Skin epidermis (tissue), 12 donors: ENCODE measurements around the gene COG1.
A peak's percentile ranks its signal among the peaks of the same experiment; 100 is the strongest.

Experiments
- H3K27ac ChIP-seq, 21 experiments: fragments of 200-600 bp; sonication (generic) in 11 of 21; one replicate each; pipeline ENCODE4 v1.5.0; 2020; ENCODE audit warnings: mild to moderate bottlenecking in 3 of 21, inconsistent platforms in 2 of 21, moderate library complexity in 2 of 21
- H3K4me3 ChIP-seq, 7 experiments: fragments of 200-600 bp; sonication (generic) in 2 of 7; one replicate each; pipeline ENCODE4 v1.5.0; 2020; ENCODE audit warnings: inconsistent platforms in 2 of 7, mild to moderate bottlenecking in 2 of 7, moderate library complexity in 1 of 7

COG1 gene

DNA sequence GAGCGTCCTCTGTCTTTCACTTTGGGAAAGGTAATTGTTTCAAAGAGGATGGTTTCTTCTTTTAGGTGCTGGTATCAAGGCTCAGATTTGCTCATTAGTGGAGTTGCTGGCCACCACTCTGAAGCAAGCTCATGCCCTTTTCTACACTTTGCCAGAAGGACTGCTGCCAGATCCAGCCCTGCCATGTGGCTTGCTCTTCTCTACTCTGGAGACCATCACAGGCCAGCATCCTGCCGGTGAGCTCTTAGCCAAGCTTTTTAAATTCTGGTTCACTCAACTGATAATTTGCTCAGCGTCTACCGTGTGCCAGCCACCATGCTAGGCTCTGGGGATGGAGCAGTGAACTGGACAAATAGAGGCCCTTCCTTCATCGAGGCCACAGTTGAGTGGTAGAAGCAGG is 4.3 kb downstream of the COG1 start:
- H3K4me3 ChIP-seq, result no peak overlapping the region
- H3K27ac ChIP-seq, result no peak overlapping the region

DNA sequence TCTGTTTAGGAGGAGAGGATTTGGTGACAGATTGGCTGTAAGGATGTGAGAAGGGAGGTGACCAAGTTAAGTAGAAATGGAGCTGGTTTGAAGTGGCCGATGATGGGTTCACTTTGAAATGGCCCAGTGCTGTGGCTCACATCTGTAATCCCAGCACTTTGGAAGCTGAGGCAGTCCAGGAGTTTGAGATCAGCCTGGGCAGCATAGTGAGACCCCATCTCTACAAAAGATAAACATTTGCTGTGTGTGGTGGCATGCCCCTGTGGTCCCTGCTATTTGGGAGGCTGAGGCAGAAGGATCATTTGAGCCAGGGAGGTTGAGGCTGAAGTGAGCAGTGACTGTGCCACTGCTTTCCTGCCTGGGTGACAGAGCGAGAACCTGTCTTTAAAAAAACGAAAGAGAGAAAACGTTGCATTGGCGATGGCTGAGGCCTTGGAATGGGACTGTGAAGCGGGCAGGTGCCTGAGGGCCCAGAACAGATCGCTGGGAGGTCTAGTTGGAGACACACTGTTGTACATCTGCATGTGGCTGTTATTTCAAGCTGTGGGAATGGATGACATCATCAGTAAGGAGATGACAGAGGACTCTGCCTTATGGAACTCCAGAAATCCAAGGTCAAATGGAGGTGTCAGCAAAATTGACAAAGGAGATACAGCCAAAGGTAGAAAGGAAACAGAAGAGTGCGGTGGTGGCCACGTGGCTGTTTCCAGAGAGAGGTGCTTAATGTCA is 5.5 kb downstream of the COG1 start:
- H3K27ac ChIP-seq, result no peak overlapping the region
- no peak overlapping the region for H3K4me3 ChIP-seq

DNA sequence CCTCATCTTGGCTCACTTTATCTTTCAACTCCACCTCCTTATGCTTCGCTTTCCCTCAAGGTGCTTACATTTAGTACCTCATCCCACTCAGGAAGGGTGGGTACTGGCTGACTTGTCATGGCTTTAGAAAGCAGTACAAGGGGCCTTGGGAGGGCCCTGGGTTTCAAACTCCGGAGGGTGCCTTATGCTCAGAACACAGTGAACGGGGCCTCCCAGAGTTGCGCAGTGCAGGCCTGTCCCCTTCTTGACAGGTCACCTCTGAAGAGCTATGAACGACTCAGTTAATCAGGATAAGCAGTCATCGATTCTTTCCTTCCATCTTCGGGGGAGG is 6.0 kb downstream of the COG1 start:
- no peak overlapping the region for H3K4me3 ChIP-seq
- H3K27ac ChIP-seq, result no peak overlapping the region

DNA sequence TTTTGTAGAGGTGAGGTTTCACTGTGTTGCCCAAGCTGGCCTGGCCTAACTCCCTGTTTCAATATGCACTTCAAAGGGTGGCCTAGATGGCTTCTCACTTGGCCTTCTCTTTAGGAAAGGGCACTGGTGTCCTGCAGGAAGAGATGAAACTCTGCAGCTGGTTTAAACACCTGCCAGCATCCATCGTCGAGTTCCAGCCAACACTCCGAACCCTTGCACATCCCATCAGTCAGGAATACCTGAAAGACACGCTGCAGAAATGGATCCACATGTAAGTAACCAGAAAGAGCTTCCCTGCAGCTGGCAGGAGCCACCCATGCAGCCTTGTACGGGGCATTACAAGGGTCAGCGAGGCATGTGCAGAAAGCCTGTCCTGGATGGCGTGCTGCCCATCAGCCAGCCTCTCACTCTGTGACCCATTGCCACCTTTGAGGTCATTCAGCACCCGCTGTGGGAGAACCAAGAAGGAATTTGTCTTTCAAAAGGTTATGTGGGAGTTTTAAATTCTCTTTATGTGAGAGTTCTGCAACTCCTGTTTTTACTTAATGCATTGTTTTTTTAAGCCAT is 7.0 kb downstream of the COG1 start:
- Histone ChIP-seq H3K27ac (no peak overlapping the region), H3K4me3 (no peak overlapping the region)

DNA sequence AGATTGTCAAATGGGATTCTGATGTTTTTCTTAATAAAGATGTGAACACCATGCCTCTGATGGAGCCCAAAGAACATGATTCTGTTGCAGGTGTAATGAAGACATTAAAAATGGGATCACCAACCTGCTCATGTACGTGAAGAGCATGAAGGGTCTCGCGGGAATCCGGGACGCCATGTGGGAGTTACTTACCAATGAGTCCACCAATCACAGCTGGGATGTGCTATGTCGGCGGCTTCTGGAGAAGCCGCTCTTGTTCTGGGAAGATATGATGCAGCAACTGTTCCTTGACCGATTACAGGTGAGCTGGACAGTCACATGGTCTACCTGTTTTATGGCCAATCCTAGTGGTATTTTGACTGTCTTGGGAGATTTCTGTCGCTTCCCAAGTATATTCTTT is 7.6 kb downstream of the COG1 start:
- Histone ChIP-seq H3K4me3 (no peak overlapping the region), H3K27ac (no peak overlapping the region)

DNA sequence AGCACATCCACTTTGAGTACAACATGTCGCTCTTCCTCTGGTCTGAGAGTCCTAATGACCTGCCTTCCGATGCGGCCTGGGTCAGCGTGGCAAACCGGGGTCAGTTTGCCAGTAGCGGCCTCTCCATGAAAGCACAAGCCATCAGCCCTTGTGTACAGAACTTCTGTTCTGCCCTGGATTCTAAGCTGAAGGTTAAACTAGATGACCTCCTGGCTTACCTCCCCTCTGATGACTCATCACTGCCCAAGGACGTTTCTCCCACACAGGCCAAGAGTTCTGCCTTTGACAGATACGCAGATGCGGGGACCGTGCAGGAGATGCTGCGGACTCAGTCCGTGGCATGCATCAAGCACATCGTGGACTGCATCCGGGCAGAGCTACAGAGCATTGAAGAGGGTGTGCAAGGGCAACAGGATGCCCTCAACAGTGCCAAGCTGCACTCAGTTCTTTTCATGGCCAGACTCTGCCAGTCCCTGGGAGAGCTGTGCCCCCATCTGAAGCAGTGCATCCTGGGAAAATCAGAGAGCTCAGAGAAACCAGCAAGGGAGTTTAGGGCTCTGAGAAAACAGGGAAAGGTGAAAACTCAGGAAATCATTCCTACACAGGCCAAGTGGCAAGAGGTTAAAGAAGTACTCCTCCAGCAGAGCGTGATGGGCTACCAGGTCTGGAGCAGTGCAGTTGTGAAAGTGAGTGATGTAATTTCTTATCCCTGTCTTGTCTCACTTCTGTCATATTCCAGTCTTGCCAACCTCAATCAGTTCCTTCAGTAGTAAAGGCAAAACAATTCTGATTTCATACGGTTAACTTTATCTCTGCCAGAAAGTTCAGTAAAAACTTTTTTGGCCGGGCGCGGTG is 8.6 kb downstream of the COG1 start:
- Histone ChIP-seq H3K27ac (no peak overlapping the region), H3K4me3 (no peak overlapping the region)

DNA sequence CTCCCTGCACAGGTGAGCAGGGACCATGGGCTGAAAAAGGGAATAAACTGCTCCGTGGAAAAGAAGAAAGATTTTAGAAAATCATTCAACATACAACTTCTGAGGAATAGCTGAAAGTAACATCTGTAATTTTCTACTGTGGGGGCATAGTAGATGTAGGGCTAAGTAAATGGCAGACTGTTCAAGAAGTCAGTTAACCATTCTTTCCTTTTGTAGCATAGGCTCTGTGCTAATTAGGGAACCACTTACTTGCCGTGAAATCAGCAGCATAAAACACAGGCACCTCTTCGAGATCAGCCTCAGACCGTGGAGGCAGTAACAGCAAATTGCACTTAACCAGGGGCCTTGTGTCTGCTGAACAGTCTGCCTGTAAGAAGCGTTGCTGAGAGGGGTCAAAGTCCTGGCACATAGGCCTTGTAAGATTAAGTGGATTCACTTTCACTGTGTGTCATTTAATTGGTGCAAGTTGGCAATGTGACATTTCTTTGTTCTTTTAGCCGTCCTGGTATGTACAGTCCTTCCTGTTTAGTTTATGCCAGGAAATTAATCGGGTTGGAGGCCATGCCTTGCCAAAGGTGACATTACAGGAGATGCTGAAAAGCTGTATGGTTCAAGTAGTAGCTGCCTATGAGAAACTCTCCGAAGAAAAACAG is 10.4 kb downstream of the COG1 start:
- Histone ChIP-seq H3K27ac (peak overlapping the region in 4 of 21 experiments; percentile 1 to 47 (median 28)), H3K4me3 (no peak overlapping the region)

DNA sequence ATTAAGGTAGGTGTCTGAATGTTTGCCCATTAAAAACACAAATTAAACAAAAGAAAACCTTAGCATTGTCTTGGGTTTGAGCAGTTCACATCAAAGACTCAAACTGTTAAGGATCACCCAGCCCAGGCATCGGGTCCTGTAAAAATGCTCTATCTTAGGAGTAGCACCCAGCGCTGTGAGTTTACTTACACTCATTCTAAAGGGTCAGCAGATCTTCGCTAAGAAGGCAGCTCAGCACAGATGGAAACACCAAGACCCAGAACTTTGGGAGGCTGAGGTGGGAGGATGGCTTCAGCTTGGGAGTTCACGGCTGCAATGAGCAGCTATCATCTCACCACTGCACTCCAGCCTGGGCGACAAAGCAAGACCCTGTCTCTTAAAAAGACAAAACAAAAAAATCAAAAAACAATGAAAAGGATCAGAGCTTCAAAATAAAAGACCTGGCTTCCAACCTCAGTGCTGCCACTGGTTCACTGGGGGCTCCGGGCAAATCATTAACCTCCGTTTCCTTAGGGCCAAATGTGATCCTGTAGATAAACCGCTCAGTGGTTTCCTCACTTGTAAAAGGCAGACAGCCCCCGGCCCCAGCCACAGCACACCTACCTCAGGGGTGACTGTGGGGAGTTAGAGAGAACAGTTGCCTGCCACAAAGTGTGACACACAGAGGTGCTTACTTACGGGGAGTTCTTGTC is 11.1 kb downstream of the COG1 start:
- H3K4me3 ChIP-seq, result no peak overlapping the region
- peak overlapping the region in 5 of 21 experiments; percentile 1 to 53 (median 32) for H3K27ac ChIP-seq

DNA sequence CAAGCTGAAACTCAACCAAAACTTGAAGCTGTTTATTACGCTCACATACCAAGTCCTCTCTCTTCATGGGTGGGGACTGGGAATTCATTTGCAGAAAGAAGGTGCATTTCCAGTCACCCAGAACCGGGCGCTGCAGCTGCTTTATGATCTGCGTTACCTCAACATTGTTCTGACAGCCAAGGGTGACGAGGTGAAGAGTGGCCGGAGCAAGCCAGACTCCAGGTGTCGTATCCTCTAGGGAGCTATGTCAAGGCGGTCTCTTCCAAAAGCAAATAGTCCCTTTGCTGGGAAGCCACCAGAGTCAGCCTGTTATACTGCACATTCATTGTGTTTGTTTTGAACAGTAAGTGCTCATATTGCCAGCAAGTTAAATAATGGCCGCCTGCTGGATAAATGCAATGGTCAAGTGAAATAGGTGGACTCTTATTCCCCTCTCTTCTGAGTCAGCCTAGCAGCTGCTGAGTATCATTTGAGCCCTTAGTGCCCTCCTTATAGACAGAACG is 12.7 kb downstream of the COG1 start:
- H3K27ac ChIP-seq, result peak overlapping the region in 1 of 21 experiments; percentile 48
- no peak overlapping the region for H3K4me3 ChIP-seq

DNA sequence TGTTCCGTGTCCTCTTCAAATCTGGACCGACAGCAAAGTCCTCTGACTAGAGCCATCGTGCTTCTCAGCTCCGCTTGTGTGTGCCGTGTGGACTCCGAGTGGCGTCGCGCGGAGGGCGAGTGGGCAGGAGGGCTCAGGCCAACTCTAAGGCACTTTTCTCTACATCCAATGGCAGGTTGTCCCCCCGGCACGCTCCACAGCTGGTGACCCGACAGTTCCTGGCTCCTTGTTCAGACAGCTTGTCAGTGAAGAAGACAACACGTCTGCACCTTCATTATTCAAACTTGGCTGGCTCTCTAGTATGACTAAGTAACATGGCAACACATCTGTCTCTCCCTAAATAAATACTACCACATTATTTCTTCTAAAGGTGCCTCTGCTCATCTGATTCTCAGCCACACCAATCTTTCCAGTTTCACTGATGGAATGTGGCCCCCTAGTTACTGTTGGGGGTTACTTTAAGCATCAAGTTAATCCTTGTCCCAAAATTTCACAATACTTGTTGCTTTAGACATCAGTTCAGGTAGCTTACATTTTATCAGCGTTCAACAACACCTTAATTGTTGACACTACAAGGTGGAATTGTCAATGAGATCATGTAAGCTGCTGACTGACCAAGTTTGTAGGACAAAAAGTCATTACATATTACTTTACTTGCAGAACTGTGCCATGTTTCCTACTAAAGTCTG is 15.4 kb downstream of the COG1 start:
- H3K27ac ChIP-seq, result no peak overlapping the region
- no peak overlapping the region for H3K4me3 ChIP-seq

DNA sequence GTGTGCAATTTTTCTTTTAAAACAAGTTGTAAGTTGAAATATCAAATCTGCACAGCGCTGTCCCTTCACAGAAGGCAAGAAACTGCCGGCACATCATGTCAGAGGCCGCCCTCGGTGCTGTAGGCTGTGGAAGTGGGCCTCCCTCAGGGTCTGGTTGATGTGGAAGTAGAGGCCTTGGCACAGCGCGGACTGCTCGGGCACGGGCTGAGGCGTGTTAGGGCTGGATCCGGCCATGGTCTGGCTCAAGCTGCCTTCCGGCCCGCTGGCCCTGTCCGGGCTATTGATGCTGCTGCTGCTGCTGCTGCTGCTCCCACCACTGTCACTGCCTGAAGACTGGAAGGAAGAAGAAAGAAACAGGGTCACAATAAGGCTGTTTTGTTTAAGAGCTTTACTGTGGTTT is 16.6 kb downstream of the COG1 start:
- no peak overlapping the region for H3K4me3 ChIP-seq
- H3K27ac ChIP-seq, result peak overlapping the region in 1 of 21 experiments; percentile 59

DNA sequence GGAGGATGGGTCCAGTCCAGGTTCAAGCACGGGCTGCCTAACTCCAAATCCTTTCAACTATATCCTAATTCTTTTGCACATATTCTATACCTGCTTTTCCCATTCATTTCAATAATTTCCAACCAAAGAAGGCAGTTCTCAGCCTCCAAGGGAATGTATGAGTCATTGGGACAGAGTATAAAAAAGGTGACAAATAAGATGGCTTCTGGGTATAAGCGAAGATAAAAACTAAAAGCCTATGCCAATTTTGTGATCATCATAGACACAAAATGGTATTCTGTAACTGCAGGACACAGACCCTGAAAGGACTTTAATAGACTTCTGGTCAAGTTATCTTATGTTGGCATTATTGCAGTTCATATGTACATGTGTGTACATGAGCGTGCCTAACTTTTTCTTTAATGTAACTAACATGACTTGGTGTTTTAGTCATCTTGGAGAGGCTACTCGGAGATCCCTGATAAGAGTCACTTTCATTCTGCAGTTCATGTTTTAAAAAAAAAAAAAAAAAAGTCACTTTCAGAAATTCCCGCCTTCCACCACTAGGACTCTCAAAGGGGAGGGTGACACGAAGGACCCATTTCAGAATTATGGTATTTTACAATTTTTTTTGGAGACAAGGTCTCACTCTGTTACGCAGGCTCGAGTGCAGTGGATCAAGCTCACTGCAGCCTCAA is 17.3 kb downstream of the COG1 start:
- no peak overlapping the region for H3K4me3 ChIP-seq
- peak overlapping the region in 1 of 21 experiments; percentile 59 for H3K27ac ChIP-seq

DNA sequence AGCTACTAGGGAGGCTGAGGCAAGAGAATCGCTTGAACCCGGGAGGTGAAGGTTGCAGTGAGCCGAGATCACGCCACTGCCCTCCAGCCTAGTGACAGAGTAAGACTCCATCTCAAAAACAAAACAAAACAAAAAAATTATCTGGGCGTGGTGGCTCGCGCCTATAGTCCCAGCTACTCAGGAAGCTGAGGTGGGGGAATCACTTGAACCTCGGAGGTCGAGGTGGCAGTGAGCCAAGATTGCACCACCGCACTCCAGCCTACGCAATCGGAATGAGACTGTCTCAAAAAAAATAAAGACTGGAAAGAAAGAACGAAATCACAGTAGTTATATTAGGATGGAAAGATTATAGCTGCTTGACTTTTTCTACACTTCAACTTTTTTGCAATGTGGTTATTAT is 18.9 kb downstream of the COG1 start:
- H3K27ac ChIP-seq, result no peak overlapping the region
- H3K4me3 ChIP-seq, result no peak overlapping the region

DNA sequence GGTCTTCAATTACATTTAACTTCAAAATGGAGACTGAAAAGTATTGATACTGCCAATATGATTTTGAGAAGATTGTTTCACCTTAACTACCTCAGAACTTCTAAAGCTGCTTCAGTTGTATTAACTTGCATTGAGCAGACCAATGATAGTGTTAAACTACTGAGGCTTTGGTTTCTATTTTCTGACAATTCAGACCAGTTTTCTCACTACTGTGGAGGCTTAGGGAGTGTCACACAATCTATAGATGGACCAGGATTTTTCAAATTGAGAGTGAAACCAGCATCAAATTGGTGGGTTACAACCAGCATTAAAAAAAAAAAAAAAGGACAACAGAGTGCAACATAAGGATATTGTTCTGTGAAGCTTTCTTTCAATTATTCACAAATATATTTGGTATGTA is 21.2 kb downstream of the COG1 start:
- H3K4me3 ChIP-seq, result no peak overlapping the region
- H3K27ac ChIP-seq, result no peak overlapping the region

DNA sequence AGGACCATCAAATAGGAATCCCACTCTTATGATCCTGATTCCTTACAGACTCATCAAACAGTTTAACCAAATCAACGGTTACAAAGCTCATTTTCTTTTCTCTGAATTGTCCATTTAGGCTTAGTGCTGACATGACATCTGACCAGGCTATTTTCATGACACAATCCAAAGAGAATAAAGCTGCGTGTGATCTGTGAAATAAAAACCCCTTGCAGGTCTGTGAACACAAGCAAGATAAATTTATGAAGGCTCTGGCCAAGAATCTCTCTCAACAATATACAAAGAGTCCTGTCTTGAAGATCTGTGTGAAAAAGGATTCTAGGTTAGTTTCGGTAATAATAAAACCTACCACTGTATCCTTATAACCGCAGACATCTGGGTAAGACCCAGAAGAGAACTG is 22.0 kb downstream of the COG1 start:
- Histone ChIP-seq H3K4me3 (no peak overlapping the region), H3K27ac (no peak overlapping the region)

DNA sequence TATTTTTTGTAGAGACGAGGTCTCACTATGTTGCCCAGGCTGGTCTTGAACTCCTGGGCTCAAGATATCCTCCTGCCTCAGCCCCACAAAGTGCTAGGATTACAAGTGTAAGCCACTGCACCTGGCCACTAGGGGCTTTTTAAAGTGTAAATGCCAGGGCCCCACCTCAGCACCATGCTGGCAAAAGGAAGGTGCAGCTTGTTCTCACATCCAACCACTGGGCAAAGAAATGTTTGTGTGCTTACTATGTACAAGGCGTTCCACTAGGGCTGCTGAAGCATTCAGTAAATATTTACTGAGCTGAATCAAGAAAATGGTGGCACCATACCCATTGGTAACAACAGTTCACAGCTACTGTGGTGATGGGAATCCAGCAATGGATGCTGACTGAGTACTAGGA is 22.6 kb downstream of the COG1 start:
- Histone ChIP-seq H3K4me3 (no peak overlapping the region), H3K27ac (no peak overlapping the region)

DNA sequence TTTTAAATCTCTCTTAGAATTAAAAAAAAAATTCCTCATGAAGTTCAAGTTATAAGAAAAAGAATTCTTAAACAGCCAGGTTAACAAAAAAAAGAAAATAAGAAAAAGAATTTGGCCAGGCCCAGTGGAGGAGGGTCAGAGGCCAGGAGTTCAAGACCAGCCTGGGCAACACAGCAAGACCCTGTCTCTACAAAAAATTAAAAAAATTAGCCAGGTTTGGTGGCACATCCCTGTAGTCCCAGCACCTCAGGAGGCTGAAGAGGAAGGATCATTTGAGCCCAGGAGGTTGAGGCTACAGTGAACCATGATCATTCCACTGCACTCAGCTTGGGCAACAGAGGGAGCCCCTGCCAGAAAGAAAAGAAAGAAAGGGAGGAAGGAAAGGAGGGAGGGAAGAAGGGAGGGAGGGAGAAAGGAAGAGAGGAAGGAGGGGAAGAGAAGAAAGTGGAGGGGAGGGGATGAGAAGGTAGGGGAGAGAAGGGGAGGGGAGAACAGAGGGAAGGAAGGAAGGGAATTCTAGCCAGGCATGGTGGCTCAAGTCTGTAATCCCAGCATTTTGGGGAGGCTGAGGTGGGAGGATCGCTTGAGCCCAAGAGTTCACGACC is 30.9 kb downstream of the COG1 start:
- H3K27ac ChIP-seq, result no peak overlapping the region
- no peak overlapping the region for H3K4me3 ChIP-seq

DNA sequence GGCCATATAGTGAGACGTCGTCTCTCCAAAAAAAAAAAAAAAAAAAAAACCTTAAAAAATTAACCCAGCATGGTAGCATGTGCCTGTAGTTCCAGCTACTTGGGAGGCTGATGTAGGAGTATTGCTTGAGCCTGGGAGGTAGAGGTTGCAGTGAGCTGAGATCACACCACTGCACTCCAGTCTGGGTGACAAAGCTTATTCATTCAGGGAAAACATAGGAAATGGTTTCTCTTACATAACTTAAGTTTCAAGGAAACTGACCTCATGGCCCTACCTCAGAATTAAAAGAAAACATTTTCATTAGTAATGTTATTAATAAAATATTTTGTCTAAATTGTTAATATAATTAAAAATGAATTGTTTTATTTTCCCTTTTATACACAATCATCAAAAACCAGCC is 31.4 kb downstream of the COG1 start:
- Histone ChIP-seq H3K27ac (peak overlapping the region in 1 of 21 experiments; percentile 24), H3K4me3 (no peak overlapping the region)
